Esophagus muscularis mucosa (tissue), 4 donors: ENCODE data around the gene HEATR5A. TPM values are rescaled to one million over a fixed set of nuclear protein-coding genes. Genes with fewer than 3 reads are reported as not detected.
"Not testable (repeated sequence)": the region's sequence is repeated elsewhere in the genome, so short reads cannot be mapped to it uniquely, and the experiment has no call there.

Experiments
- DNase-seq: peaks from one replicate; pipeline ENCODE4 v3.0.0-alpha.2; 2017; ENCODE audit errors: extremely low spot score
- H3K27ac ChIP-seq, 4 donors: fragments of 200-600 bp; sonication (generic); replicated peaks in 1 of 4; 1 replicate in 3 of 4; 2 replicates in 1 of 4; pipeline ENCODE4 v1.5.1; 2016 to 2019; ENCODE audit warnings: mild to moderate bottlenecking in 1 of 4
- H3K27me3 ChIP-seq, 4 donors: fragments of 200-600 bp; sonication (generic); one replicate each; pipeline versions ENCODE4 v1.5.1 to v1.6.0; 2016 to 2019
- H3K36me3 ChIP-seq, 4 donors: fragments of 200-600 bp; sonication (generic); one replicate each; pipeline ENCODE4 v1.5.1; 2016 to 2019
- H3K4me1 ChIP-seq, 4 donors: fragments of 200-600 bp; sonication (generic); one replicate each; pipeline ENCODE4 v1.5.1; 2016 to 2019
- H3K4me3 ChIP-seq, 4 donors: fragments of 200-600 bp; sonication (generic); 1 replicate in 2 of 4; 2 replicates in 2 of 4; pipeline ENCODE4 v1.5.1; 2016 to 2019; ENCODE audit warnings: mild to moderate bottlenecking in 4 of 4, moderate library complexity in 1 of 4
- H3K9me3 ChIP-seq, 4 donors: fragments of 200-600 bp; sonication (generic); 1 replicate in 3 of 4; 2 replicates in 1 of 4; pipeline ENCODE4 v1.5.1; 2016 to 2019
- CTCF ChIP-seq, 3 experiments: fragments of 200-600 bp in 2 of 3; fragments of 450-650 bp in 1 of 3; sonication (generic) in 2 of 3; IDR thresholded peaks; one replicate each; pipeline ENCODE4 v1.5.1; 2017 to 2019; ENCODE audit warnings: antibody characterized with exemption in 3 of 3, mild to moderate bottlenecking in 2 of 3, moderate library complexity in 1 of 3
- EP300 ChIP-seq: sonication (generic); formaldehyde crosslinking; IDR thresholded peaks from one replicate; pipeline ENCODE4 v1.6.1; 2017; ENCODE audit warnings: antibody characterized with exemption
- POLR2A ChIP-seq: fragments of 450-650 bp; IDR thresholded peaks from one replicate; pipeline ENCODE4 v1.6.1; 2017; ENCODE audit warnings: antibody characterized with exemption, moderate library complexity, mild to moderate bottlenecking, low read depth
- POLR2AphosphoS5 ChIP-seq, 2 donors: sonication (generic); formaldehyde crosslinking; IDR thresholded peaks; one replicate each; pipeline ENCODE4 v1.6.1; 2017; ENCODE audit warnings: antibody characterized with exemption in 2 of 2
- WGBS: methylation state at CpG from one replicate; pipeline ENCODE4 v1.1.5; 2018; 5-methylcytosine and 5-hydroxymethylcytosine counted together
- intact Hi-C: fragments of 100-400 bp; cut with DNase I; formaldehyde crosslinking; loops from one replicate; pipeline ENCODE4 v1.15.1; 2023
- total RNA-seq, 4 donors: library from RNA; depleted of rRNA; stranded (reverse); fragments of >200 nt; gene quantifications; one replicate each; pipeline versions ENCODE4 v1.1.0 to v1.2.1, GENCODE V29; 2016

HEATR5A gene
- total RNA-seq, 4 donors from 2014 or later, result 24.1 to 38.2 (median 28.2) TPM

GRCh38 chr14:31283153-31283552 is 137.2 kb downstream of the HEATR5A start:
- intact Hi-C loops, result no loop called here
- Histone ChIP-seq H3K4me1 (peaks cover 0 to 7% (median 0%) of the 10 kb centered on the region in 4 donors), H3K4me3 (no peak overlapping the region)

DNA sequence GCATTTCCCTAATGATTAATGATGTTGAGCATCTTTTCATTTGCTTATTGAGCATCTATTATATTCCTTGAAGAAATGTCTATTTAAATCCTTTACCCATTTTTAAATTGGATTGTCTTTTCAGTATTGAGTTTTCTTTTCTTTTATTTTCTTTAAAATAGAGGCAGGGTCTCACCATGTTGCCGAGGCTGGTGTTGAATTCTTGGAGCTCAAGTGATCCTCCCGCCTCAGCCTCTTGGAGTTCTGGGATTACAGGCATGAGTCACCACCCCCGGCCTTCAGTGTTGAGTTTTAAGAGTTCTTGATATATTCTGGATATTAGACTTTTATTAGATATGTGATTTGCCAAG is 139.5 kb downstream of the HEATR5A start:
- Histone ChIP-seq H3K36me3 (no peaks in the 10 kb centered on the region), H3K9me3 (no peaks in the 10 kb centered on the region), H3K4me1 (peaks cover 0 to 7% (median 0%) of the 10 kb centered on the region in 4 donors), H3K27ac (no peak overlapping the region), H3K4me3 (no peak overlapping the region), H3K27me3 (no peaks in the 10 kb centered on the region)
- 90% methylated on average over 3 of the region's 3 CpGs for WGBS
- intact Hi-C loops, result no loop called here
- peak; percentile 34 for DNase-seq
- TF ChIP-seq POLR2AphosphoS5 (IDR thresholded peaks at IDR 0.05) (no peak), CTCF (IDR thresholded peaks at IDR 0.05) (no peak), EP300 (no peak), POLR2A (no peak)

More at GRCh38 chr14:31283153-31283552, 137.2 kb downstream of the HEATR5A start:
- Histone ChIP-seq H3K27ac (no peak overlapping the region), H3K36me3 (no peaks in the 10 kb centered on the region), H3K27me3 (no peaks in the 10 kb centered on the region), H3K9me3 (no peaks in the 10 kb centered on the region)
- DNase-seq, result no peak
- TF ChIP-seq CTCF (IDR thresholded peaks at IDR 0.05), result no peak
- TF ChIP-seq POLR2AphosphoS5 (IDR thresholded peaks at IDR 0.05), result no peak
- TF ChIP-seq EP300, result no peak
- TF ChIP-seq POLR2A, result no peak
- WGBS, result 93% methylated on average over 1 of the region's 1 CpG

DNA sequence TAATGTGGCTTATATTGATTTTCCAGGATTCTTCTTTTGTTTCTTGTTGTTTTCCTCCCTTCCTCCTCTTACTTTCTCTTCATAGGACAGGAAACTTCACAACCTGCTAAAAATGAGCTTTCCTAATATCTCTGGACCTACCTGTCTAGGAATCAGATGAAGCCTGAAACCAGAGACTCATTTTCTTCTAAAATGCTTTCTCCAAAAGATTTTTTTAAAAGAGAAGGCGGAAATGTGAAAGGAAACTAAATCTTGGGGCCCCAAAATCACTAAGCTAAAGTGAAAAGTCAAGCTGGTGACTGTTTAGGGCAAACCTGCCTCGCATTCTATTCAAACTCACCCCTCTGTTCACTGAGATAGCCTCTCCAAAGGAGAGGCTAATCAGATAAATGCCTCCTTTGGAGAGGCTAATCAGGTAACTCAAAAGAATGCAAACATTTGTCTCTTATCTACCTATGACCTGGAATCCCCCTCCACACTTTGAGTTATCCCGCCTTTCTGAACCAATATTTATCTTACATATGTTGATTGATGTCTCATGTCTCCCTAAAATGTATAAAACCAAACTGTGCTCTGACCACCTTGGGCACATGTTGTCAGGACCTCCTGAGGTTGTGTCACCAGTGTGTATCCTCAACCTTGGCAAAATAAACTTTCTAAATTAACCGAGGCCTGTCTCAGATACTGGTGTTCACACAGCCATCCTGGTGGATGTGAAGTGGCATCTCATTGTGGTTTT is 140.0 kb downstream of the HEATR5A start:
- intact Hi-C loops, result no loop called here
- peak; percentile 34 for DNase-seq
- TF ChIP-seq CTCF (IDR thresholded peaks at IDR 0.05) (no peak), POLR2A (no peak), POLR2AphosphoS5 (IDR thresholded peaks at IDR 0.05) (no peak), EP300 (no peak)

GRCh38 chr14:31278883-31279282 is 141.5 kb downstream of the HEATR5A start:
- no peak for TF ChIP-seq POLR2AphosphoS5 (IDR thresholded peaks at IDR 0.05)
- no peak for TF ChIP-seq CTCF (IDR thresholded peaks at IDR 0.05)
- no peak for TF ChIP-seq EP300
- TF ChIP-seq POLR2A, result no peak
- peaks cover 0 to 9% (median 5%) of the 10 kb centered on the region in 4 donors for H3K4me1 ChIP-seq
- no peak overlapping the region for H3K27ac ChIP-seq
- no peaks in the 10 kb centered on the region for H3K27me3 ChIP-seq
- no peak for DNase-seq
- H3K36me3 ChIP-seq, result no peaks in the 10 kb centered on the region
- intact Hi-C loops, result no loop called here
- no peak overlapping the region for H3K4me3 ChIP-seq
- H3K9me3 ChIP-seq, result no peaks in the 10 kb centered on the region
- WGBS, result 96% methylated on average over 1 of the region's 1 CpG

More for the DNA sequence above, 140.0 kb downstream of the HEATR5A start:
- Histone ChIP-seq H3K4me1 (peaks cover 0 to 7% (median 0%) of the 10 kb centered on the region in 4 donors), H3K36me3 (no peaks in the 10 kb centered on the region), H3K27ac (no peak overlapping the region), H3K4me3 (no peak overlapping the region), H3K27me3 (no peaks in the 10 kb centered on the region), H3K9me3 (no peaks in the 10 kb centered on the region)
- 90% methylated on average over 4 of the region's 4 CpGs for WGBS

DNA sequence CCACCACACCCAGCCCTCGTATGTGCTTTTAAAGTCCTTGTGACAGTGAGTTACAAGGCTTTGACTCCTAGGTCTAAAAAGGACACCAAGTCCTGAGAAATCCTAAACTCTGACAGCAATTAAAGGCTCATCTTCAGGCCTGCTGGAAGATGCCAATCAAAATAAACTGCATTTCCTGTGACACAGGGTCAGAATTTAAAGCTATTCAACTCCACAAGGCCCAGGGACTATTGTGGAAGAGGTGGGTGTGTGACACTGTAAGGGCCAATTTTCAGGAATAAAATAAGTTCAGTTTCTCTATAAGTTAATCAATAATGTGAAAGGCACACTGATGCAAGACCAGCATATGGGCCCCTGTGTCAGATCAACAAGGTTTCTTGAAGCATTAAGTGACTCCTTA is 143.3 kb downstream of the HEATR5A start:
- Histone ChIP-seq H3K36me3 (no peaks in the 10 kb centered on the region), H3K27me3 (no peaks in the 10 kb centered on the region), H3K9me3 (no peaks in the 10 kb centered on the region), H3K27ac (no peak overlapping the region), H3K4me1 (peaks cover 0 to 9% (median 7%) of the 10 kb centered on the region in 4 donors), H3K4me3 (no peak overlapping the region)
- intact Hi-C loops, result no loop called here
- TF ChIP-seq EP300, result no peak
- TF ChIP-seq POLR2A, result no peak
- TF ChIP-seq CTCF (IDR thresholded peaks at IDR 0.05), result no peak
- no peak for TF ChIP-seq POLR2AphosphoS5 (IDR thresholded peaks at IDR 0.05)
- DNase-seq, result peak; percentile 26
- WGBS, result 83% methylated on average over 1 of the region's 1 CpG

GRCh38 chr14:31276417-31276816 is 143.9 kb downstream of the HEATR5A start:
- H3K9me3 ChIP-seq, H3K27ac ChIP-seq, H3K27me3 ChIP-seq, intact Hi-C loops, H3K36me3 ChIP-seq, DNase-seq, H3K4me3 ChIP-seq, H3K4me1 ChIP-seq: not testable (repeated sequence)
- WGBS, result 76% methylated on average over 5 of the region's 5 CpGs
